22Rv1 (cell line): ENCODE measurements around the gene CRHR1.

ENCODE experiments used
- H3K27ac ChIP-seq: fragments of 450-650 bp; 2 replicates; pipeline ENCODE4 v1.5.1; 2017
- CTCF ChIP-seq: fragments of 450-650 bp; IDR thresholded peaks from 2 replicates; pipeline ENCODE4 v1.5.1; 2017; ENCODE audit warnings: mild to moderate bottlenecking
- ZFX ChIP-seq: fragments of 450-650 bp; IDR thresholded peaks from 2 replicates; pipeline ENCODE4 v1.6.1; 2017; ENCODE audit warnings: antibody characterized with exemption, borderline replicate concordance

The CRHR1 gene

GRCh38 chr17:45846646-45847045 is 62.5 kb downstream of the CRHR1 start:
- TF ChIP-seq CTCF (no peak), ZFX (no peak)
- H3K27ac ChIP-seq = no peak overlapping the region

GRCh38 chr17:45847101-45847500 is 63.0 kb downstream of the CRHR1 start:
- TF ChIP-seq CTCF = no peak
- no peak overlapping the region for H3K27ac ChIP-seq

DNA sequence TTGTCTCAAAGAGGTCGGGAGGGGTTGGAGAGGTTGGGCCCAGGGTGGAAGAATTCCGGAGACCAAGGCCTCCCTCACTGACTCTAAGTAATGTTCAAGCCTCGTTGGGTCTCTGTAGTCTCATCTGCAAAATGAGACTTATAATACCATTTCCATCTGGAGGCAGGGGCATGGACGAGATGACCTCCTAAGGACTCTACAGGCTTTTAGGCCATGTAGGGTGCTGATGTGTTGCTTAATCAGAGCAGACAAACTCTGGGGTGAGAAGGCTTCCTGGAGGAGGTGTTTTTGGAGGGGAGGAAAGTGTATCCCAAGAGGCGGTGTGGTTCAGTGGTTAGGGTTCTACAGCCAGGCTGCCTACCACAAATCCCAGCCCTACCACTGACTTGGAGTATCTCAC is 63.6 kb downstream of the CRHR1 start:
- H3K27ac ChIP-seq = no peak overlapping the region
- no peak for TF ChIP-seq CTCF
- TF ChIP-seq ZFX = no peak

DNA sequence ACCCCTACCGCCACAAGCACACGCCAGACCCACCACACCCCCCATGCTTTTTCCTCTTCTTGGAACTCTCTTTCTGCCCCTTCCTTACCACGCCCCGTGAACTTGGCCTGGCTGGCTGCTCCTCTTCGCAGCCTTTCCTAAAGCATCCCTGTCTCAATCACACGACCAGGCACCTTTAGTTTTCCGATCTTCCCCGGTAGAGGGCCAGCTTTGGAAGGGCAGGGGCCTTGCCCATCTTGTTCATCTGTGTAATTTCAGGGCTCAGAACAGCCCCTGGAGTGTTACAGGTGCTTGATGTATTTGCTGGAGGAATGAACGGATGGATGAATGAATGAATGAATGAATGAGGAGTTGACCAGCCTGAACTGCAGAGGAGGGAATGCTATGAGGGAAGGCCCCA is 64.3 kb downstream of the CRHR1 start:
- H3K27ac ChIP-seq = no peak overlapping the region
- TF ChIP-seq CTCF (no peak), ZFX (no peak)

DNA sequence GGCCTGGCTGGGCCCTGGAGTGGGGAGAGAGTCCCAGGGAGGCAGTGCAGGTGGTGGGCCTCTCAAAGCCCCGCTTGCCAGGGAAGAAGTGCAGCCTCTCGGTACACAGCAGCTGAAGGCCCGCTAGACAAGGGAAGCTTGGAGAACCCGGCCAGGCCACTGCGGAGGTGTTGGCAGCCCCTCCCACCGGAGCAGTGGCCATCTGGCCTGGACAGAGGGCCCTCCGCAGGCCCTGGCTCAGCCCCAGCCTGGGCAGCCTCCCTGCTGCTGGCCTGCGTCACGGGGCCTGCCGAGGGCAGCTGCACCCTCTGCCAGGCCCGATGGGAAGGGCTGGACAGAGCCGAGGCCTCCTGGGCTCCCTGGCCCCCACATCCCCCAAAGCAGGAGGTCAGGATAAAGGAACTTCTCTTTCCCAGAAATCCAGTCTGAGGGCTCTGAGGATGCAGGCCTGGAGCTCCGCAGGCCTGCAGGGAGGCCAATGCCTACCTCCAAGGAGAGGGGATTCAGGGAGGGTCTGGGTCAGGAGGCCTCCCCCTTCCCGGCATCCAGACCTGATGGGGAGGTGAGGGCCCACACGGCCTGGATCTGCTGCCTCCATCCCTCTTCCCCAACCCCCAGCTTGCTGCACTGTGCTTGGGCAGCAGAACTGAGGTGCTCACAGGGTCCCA is 64.9 kb downstream of the CRHR1 start:
- no peak for TF ChIP-seq CTCF
- TF ChIP-seq ZFX = no peak
- H3K27ac ChIP-seq = no peak overlapping the region

DNA sequence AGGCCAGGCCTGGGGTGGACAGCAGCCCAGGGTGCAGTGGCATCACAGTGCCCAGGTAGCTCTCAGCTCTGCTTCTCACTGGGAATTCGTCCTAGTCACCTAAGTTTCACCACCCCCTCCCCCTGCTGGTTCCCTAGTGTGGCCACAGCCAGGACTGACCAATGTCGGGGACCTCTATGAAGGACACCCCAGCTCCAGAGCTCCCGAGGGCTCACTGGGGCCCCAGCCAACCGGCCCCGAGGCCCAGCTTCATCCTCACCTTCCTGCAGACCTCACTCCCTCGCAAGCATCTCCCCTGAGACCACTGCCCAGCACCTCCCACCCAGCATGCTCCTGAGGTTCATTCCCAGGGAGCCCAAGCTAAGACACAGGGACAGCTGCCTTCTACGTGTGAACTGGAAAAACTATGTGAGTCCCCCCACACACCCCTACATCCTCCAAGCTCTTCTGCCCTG is 65.4 kb downstream of the CRHR1 start:
- TF ChIP-seq ZFX = no peak
- no peak for TF ChIP-seq CTCF
- no peak overlapping the region for H3K27ac ChIP-seq

DNA sequence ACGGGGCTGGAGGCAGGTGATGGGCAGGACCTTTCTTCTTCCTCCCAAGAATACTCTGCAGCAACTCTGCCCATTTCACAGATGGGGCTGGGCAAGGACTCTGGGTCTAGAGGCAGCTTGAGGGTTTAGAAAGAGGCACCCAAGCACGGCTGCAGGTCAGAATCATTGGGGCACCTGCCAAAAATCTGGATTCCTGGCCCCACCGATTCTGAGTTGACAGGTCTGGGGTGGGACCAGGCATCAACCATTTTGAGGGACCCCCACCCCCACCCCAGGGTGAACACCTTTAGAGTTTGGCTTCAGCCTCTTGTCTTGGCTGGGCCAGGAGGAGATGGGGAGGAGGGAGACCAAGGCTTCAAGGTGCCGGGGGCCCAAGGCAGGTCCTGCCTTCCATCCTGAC is 65.9 kb downstream of the CRHR1 start:
- no peak for TF ChIP-seq CTCF
- no peak for TF ChIP-seq ZFX
- no peak overlapping the region for H3K27ac ChIP-seq
